H9 (cell line): ENCODE measurements around the gene STT3B. TPM values are rescaled to one million over a fixed set of nuclear protein-coding genes. Genes with fewer than 3 reads are reported as not detected.

Experiments used
- DNase-seq: peaks from one replicate; pipeline ENCODE4 v3.0.0-alpha.2; 2017
- H2AFZ ChIP-seq: one replicate; pipeline ENCODE4 v1.6.1; 2013; ENCODE audit warnings: mild to moderate bottlenecking, low read length, control low read depth, moderate library complexity
- H2AK5ac ChIP-seq: 2 replicates; pipeline ENCODE4 v1.6.1; 2013; ENCODE audit warnings: low read length, control low read depth, mixed read lengths; ENCODE audit not compliant: insufficient read length
- H2BK120ac ChIP-seq: one replicate; pipeline ENCODE4 v1.6.1; 2013; ENCODE audit warnings: low read depth, mild to moderate bottlenecking, low read length, control low read depth, inconsistent platforms; ENCODE audit not compliant: poor library complexity, severe bottlenecking
- H2BK12ac ChIP-seq: 2 replicates; pipeline ENCODE4 v1.6.1; 2013; ENCODE audit warnings: low read length, control low read depth, mixed read lengths, low read depth; ENCODE audit not compliant: insufficient read length
- H2BK15ac ChIP-seq: 2 replicates; pipeline ENCODE4 v1.6.1; 2013; ENCODE audit warnings: low read depth, low read length, control low read depth
- H2BK20ac ChIP-seq: one replicate; pipeline ENCODE4 v1.6.1; 2013; ENCODE audit warnings: low read depth, mild to moderate bottlenecking, low read length, control low read depth, inconsistent platforms; ENCODE audit not compliant: poor library complexity, severe bottlenecking
- H2BK5ac ChIP-seq: 2 replicates; pipeline ENCODE4 v1.6.1; 2013; ENCODE audit warnings: low read length, control low read depth, mixed read lengths; ENCODE audit not compliant: insufficient read length
- H3K14ac ChIP-seq: 2 replicates; pipeline ENCODE4 v1.6.1; 2013; ENCODE audit warnings: low read length, control low read depth; ENCODE audit not compliant: insufficient read depth
- H3K18ac ChIP-seq: 2 replicates; pipeline ENCODE4 v1.6.1; 2013; ENCODE audit warnings: low read depth, mild to moderate bottlenecking, mixed read lengths, low read length, control low read depth; ENCODE audit not compliant: insufficient read length
- H3K23ac ChIP-seq: 2 replicates; pipeline ENCODE4 v1.6.1; 2013; ENCODE audit warnings: low read length, control low read depth, mixed read lengths, low read depth; ENCODE audit not compliant: insufficient read length
- H3K23me2 ChIP-seq: 2 replicates; pipeline ENCODE4 v1.6.1; 2013; ENCODE audit warnings: low read depth, mild to moderate bottlenecking, mixed read lengths, low read length, control low read depth; ENCODE audit not compliant: insufficient read length, poor library complexity, severe bottlenecking
- H3K27ac ChIP-seq: 2 replicates; pipeline ENCODE4 v1.5.1; 2013; ENCODE audit warnings: low read length, control low read depth, mixed read lengths, low read depth; ENCODE audit not compliant: insufficient read length
- H3K27me3 ChIP-seq: 2 replicates; pipeline ENCODE4 v1.6.1; 2013; ENCODE audit warnings: low read length, control low read depth, inconsistent platforms; ENCODE audit not compliant: insufficient read depth
- H3K4ac ChIP-seq: 2 replicates; pipeline ENCODE4 v1.6.1; 2013; ENCODE audit warnings: low read depth, mild to moderate bottlenecking, control low read depth, inconsistent platforms, low read length, moderate library complexity
- H3K4me1 ChIP-seq: 2 replicates; pipeline ENCODE4 v1.6.1; 2013; ENCODE audit warnings: low read length, control low read depth, inconsistent platforms; ENCODE audit not compliant: insufficient read depth
- H3K4me2 ChIP-seq: 2 replicates; pipeline ENCODE4 v1.6.1; 2013; ENCODE audit warnings: low read length, control low read depth, mixed read lengths; ENCODE audit not compliant: insufficient read length, insufficient read depth
- H3K56ac ChIP-seq: 2 replicates; pipeline ENCODE4 v1.6.1; 2013; ENCODE audit warnings: low read depth, mild to moderate bottlenecking, mixed read lengths, low read length, control low read depth; ENCODE audit not compliant: insufficient read length
- H3K79me1 ChIP-seq: 2 replicates; pipeline ENCODE4 v1.6.1; 2013; ENCODE audit warnings: low read depth, mild to moderate bottlenecking, moderate library complexity, low read length, control low read depth, inconsistent platforms; ENCODE audit not compliant: insufficient read depth, poor library complexity, severe bottlenecking
- H3K79me2 ChIP-seq: 2 replicates; pipeline ENCODE4 v1.6.1; 2013; ENCODE audit warnings: low read length, control low read depth, inconsistent platforms; ENCODE audit not compliant: insufficient read depth
- H3K9ac ChIP-seq: 2 replicates; pipeline ENCODE4 v1.6.1; 2013; ENCODE audit warnings: low read length, control low read depth, mixed read lengths; ENCODE audit not compliant: insufficient read length; ENCODE audit errors: extremely low read depth
- H3K9me3 ChIP-seq: one replicate; pipeline ENCODE4 v1.6.1; 2013; ENCODE audit warnings: low read depth, low read length, inconsistent platforms; ENCODE audit not compliant: control insufficient read depth
- H3T11ph ChIP-seq: one replicate; pipeline ENCODE4 v1.6.1; 2013; ENCODE audit warnings: mild to moderate bottlenecking, low read length, control low read depth, inconsistent platforms
- H4K20me1 ChIP-seq: one replicate; pipeline ENCODE4 v1.6.1; 2013; ENCODE audit not compliant: control insufficient read depth, insufficient read length, insufficient read depth
- H4K5ac ChIP-seq: 2 replicates; pipeline ENCODE4 v1.6.1; 2013; ENCODE audit warnings: low read depth, mild to moderate bottlenecking, mixed read lengths, low read length, control low read depth; ENCODE audit not compliant: insufficient read length
- H4K8ac ChIP-seq: replicated peaks from 2 replicates; pipeline ENCODE4 v1.6.1; 2013; ENCODE audit warnings: low read length, control low read depth, mixed read lengths, low read depth; ENCODE audit not compliant: insufficient read length
- H4K91ac ChIP-seq: 2 replicates; pipeline ENCODE4 v1.6.1; 2013; ENCODE audit warnings: low read depth, mild to moderate bottlenecking, moderate library complexity, mixed read lengths, low read length, control low read depth; ENCODE audit not compliant: insufficient read length
- H3K27ac Mint-ChIP-seq, 3 experiments: 2 replicates in 2 of 3; 3 replicates in 1 of 3; pipeline ENCODE4 v1.8.0; 2020 to 2021; ENCODE audit warnings: mixed read lengths in 3 of 3, mild to moderate bottlenecking in 1 of 3, moderate library complexity in 1 of 3
- H3K27me3 Mint-ChIP-seq: 2 replicates; pipeline ENCODE4 v1.8.0; 2021; ENCODE audit warnings: low read depth, mild to moderate bottlenecking, moderate library complexity, mixed read lengths
- H3K36me3 Mint-ChIP-seq, 3 experiments: 2 replicates in 2 of 3; 3 replicates in 1 of 3; pipeline ENCODE4 v1.8.0; 2020 to 2021; ENCODE audit warnings: low read depth in 3 of 3, mixed read lengths in 3 of 3; ENCODE audit not compliant: insufficient read depth in 1 of 3
- H3K4me1 Mint-ChIP-seq, 2 experiments: 2 replicates each; pipeline ENCODE4 v1.8.0; 2020; ENCODE audit warnings: mixed read lengths in 2 of 2
- H3K4me3 Mint-ChIP-seq, 2 experiments: 2 replicates in 1 of 2; 3 replicates in 1 of 2; pipeline ENCODE4 v1.8.0; 2020 to 2021; ENCODE audit warnings: mild to moderate bottlenecking in 2 of 2, mixed read lengths in 2 of 2, moderate library complexity in 1 of 2
- H3K9me3 Mint-ChIP-seq, 2 experiments: 2 replicates in 1 of 2; 3 replicates in 1 of 2; pipeline ENCODE4 v1.8.0; 2020; ENCODE audit warnings: mild to moderate bottlenecking in 2 of 2, mixed read lengths in 2 of 2, moderate library complexity in 1 of 2
- WGBS: extraction: QIAGEN DNeasy Blood & Tissue Kit; methylation state at CpG from one replicate; pipeline ENCODE4 v1.1.7; 2013; ENCODE audit warnings: missing lambda C conversion rate, low lambda C conversion rate, mixed read lengths; ENCODE audit not compliant: insufficient read length; ENCODE audit errors: extremely low coverage; 5-methylcytosine and 5-hydroxymethylcytosine counted together
- total RNA-seq: library from RNA; stranded (reverse); gene quantifications from 2 replicates; pipeline ENCODE4 v1.2.1, GENCODE V29; 2021
- TF ChIP-seq, protein P1 (sequence below): fragments of 200-600 bp; sonication (generic); conservative IDR thresholded peaks from 3 replicates; pipeline ENCODE4 v1.8.0; 2021; ENCODE audit warnings: antibody characterized with exemption, mild to moderate bottlenecking

Gene STT3B
- total RNA-seq, 1 experiment from 2014 or later = 79.9 TPM

DNA sequence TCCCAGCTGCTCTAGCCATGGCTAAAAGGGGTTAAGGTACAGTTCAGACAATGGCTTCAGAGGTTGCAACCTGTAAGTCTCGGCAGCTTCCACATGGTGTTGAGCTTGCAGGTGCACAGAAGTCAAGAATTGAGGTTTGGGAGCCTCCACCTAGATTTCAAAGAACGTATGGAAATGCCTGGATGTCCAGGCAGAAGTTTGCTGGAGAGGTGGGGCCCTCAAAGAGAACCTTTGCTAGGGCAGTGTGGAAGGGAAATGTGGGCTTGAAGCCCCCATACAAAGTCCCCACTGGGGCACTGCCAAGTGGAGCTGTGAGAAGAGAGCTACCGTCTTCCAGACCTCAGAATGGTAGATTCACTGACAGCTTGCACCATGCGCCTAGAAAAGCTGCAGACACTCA lies 73.7 kb downstream of the STT3B start:
- Histone ChIP-seq H3K4me1 (no peaks in the 10 kb centered on the region), H3K23ac (no peak overlapping the region), H3K79me2 (peaks cover 2% of the 10 kb centered on the region; the same call in 1 of the 2 replicates), H3K18ac (no peak overlapping the region), H3K79me1 (no peaks in the 10 kb centered on the region), H2BK120ac (no peak overlapping the region), H3K4me2 (no peak overlapping the region), H2BK15ac (no peak overlapping the region), H2BK5ac (no peak overlapping the region), H4K5ac (no peak overlapping the region), H3K9me3 (no peaks in the 10 kb centered on the region), H3K23me2 (no peaks in the 10 kb centered on the region), H3K14ac (no peak overlapping the region), H3K27ac (no peak overlapping the region), H3K56ac (no peak overlapping the region), H3T11ph (no peak overlapping the region), H3K27me3 (no peaks in the 10 kb centered on the region), H3K4ac (no peak overlapping the region), H4K20me1 (no peaks in the 10 kb centered on the region), H4K8ac (no peak overlapping the region), H3K9ac (no peak overlapping the region), H2BK12ac (no peak overlapping the region), H2AK5ac (no peak overlapping the region), H2BK20ac (no peak overlapping the region), H4K91ac (no peak overlapping the region), H2AFZ (no peak overlapping the region)
- no peak for DNase-seq
- TF ChIP-seq, protein P1, sequence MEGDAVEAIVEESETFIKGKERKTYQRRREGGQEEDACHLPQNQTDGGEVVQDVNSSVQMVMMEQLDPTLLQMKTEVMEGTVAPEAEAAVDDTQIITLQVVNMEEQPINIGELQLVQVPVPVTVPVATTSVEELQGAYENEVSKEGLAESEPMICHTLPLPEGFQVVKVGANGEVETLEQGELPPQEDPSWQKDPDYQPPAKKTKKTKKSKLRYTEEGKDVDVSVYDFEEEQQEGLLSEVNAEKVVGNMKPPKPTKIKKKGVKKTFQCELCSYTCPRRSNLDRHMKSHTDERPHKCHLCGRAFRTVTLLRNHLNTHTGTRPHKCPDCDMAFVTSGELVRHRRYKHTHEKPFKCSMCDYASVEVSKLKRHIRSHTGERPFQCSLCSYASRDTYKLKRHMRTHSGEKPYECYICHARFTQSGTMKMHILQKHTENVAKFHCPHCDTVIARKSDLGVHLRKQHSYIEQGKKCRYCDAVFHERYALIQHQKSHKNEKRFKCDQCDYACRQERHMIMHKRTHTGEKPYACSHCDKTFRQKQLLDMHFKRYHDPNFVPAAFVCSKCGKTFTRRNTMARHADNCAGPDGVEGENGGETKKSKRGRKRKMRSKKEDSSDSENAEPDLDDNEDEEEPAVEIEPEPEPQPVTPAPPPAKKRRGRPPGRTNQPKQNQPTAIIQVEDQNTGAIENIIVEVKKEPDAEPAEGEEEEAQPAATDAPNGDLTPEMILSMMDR = no peak
- H3K27ac Mint-ChIP-seq = no peak overlapping the region
- WGBS = no CpG with 5 or more reads among the region's 4 CpGs
- H3K9me3 Mint-ChIP-seq = peaks cover 34 to 38% of the 10 kb centered on the region in 2 experiments
- H3K36me3 Mint-ChIP-seq = peaks cover 54 to 66% (median 59%) of the 10 kb centered on the region in 3 experiments
- H3K4me1 Mint-ChIP-seq = no peaks in the 10 kb centered on the region
- no peaks in the 10 kb centered on the region for H3K27me3 Mint-ChIP-seq
- no peak overlapping the region for H3K4me3 Mint-ChIP-seq
